Ecto neural progenitor cell (in vitro differentiated cells): ENCODE data around the gene ERMAP.

Experiments
- DNase-seq: peaks from one replicate; pipeline ENCODE4 v3.0.0-alpha.2; 2018; ENCODE audit warnings: low spot score

ERMAP gene

GRCh38 chr1:42876009-42876408, 59.1 kb downstream of the ERMAP start:
- no peak for DNase-seq

- no peak for DNase-seq
Measured at GRCh38 chr1:42877380-42877779, 60.5 kb downstream of the ERMAP start.

GRCh38 chr1:42880384-42880783, 63.5 kb downstream of the ERMAP start:
- DNase-seq: no peak

GRCh38 chr1:42886046-42886739, 69.3 kb downstream of the ERMAP start:
- DNase-seq: no peak

- no peak for DNase-seq
Measured at GRCh38 chr1:42886800-42887199, 69.9 kb downstream of the ERMAP start.

GRCh38 chr1:42887366-42887765, 70.4 kb downstream of the ERMAP start:
- no peak for DNase-seq

- DNase-seq: no peak
Measured at GRCh38 chr1:42888013-42888633, 71.2 kb downstream of the ERMAP start.

- no peak for DNase-seq
Measured at GRCh38 chr1:42889264-42889663, 72.3 kb downstream of the ERMAP start.

GRCh38 chr1:42891465-42892138, 74.7 kb downstream of the ERMAP start:
- no peak for DNase-seq
